GM20431 (cell line): ENCODE measurements around the gene BTBD9.
"Not testable (repeated sequence)": the region's sequence is repeated elsewhere in the genome, so short reads cannot be mapped to it uniquely, and the experiment has no call there.

ENCODE experiments used
- in situ Hi-C: fragments of 300-500 bp; cut with MseI, MboI; formaldehyde crosslinking; loops from one replicate; pipeline ENCODE4 v1.15.0; 2020; ENCODE audit warnings: low sequenced_read_pairs; ENCODE audit not compliant: unreplicated experiment

Gene BTBD9

GRCh38 chr6:38650207-38650752 lies 10.6 kb upstream of the BTBD9 start:
- in situ Hi-C loops: no loop called here

- in situ Hi-C loops: no loop called here
These were observed 10.0 kb upstream of the BTBD9 start for GRCh38 chr6:38649744-38650143.

- in situ Hi-C loops: no loop called here
These were observed 8.9 kb upstream of the BTBD9 start for GRCh38 chr6:38648629-38649028.

- in situ Hi-C loops: no loop called here
These were observed 6.6 kb upstream of the BTBD9 start for GRCh38 chr6:38646166-38646878.

- in situ Hi-C loops: no loop called here
These were observed 5.2 kb upstream of the BTBD9 start for GRCh38 chr6:38644951-38645350.

- in situ Hi-C loops: no loop called here
These were observed 634 bp upstream of the BTBD9 start for GRCh38 chr6:38640216-38640909.

- in situ Hi-C loops: no loop called here
These were observed 710 bp downstream of the BTBD9 start for GRCh38 chr6:38638941-38639497.

- in situ Hi-C loops: no loop called here
These were observed 2.0 kb downstream of the BTBD9 start for GRCh38 chr6:38637756-38638155.

- in situ Hi-C loops: no loop called here
These were observed 3.7 kb downstream of the BTBD9 start for GRCh38 chr6:38636027-38636426.

GRCh38 chr6:38634518-38634917 lies 5.2 kb downstream of the BTBD9 start:
- in situ Hi-C loops: no loop called here

GRCh38 chr6:38632490-38632889 lies 7.2 kb downstream of the BTBD9 start:
- in situ Hi-C loops: no loop called here

GRCh38 chr6:38631186-38631783 lies 8.4 kb downstream of the BTBD9 start:
- in situ Hi-C loops: no loop called here

GRCh38 chr6:38625217-38625616 lies 14.5 kb downstream of the BTBD9 start:
- in situ Hi-C loops: no loop called here

GRCh38 chr6:38619342-38619741 lies 20.4 kb downstream of the BTBD9 start:
- in situ Hi-C loops: not testable (repeated sequence)

- in situ Hi-C loops: not testable (repeated sequence)
These were observed 21.4 kb downstream of the BTBD9 start for GRCh38 chr6:38618301-38618700.

GRCh38 chr6:38617856-38618255 lies 21.9 kb downstream of the BTBD9 start:
- in situ Hi-C loops: no loop called here

GRCh38 chr6:38612143-38612965 lies 27.4 kb downstream of the BTBD9 start:
- in situ Hi-C loops: no loop called here

- in situ Hi-C loops: no loop called here
These were observed 29.6 kb downstream of the BTBD9 start for GRCh38 chr6:38610050-38610625.

- in situ Hi-C loops: no loop called here
These were observed 35.0 kb downstream of the BTBD9 start for GRCh38 chr6:38604700-38605099.

- in situ Hi-C loops: no loop called here
These were observed 35.8 kb downstream of the BTBD9 start for GRCh38 chr6:38603966-38604365.
